Left ventricle myocardium inferior (tissue), 1 donor: ENCODE results near the gene APOA1. TPM values are rescaled to one million over a fixed set of nuclear protein-coding genes. Genes with fewer than 3 reads are reported as not detected.
A peak's percentile ranks its signal among the peaks of the same experiment; 100 is the strongest.
"Not testable (repeated sequence)": the region's sequence is repeated elsewhere in the genome, so short reads cannot be mapped to it uniquely, and the experiment has no call there.

Experiments used
- DNase-seq: peaks from one replicate; pipeline ENCODE4 v3.0.0-alpha.2; 2020
- H3K27ac ChIP-seq: fragments of 200-600 bp; replicated peaks from 2 replicates; pipeline ENCODE4 v1.8.0; 2021
- H3K27me3 ChIP-seq: fragments of 200-600 bp; 2 replicates; pipeline ENCODE4 v1.8.0; 2021; ENCODE audit warnings: low read depth
- H3K36me3 ChIP-seq: fragments of 200-600 bp; 2 replicates; pipeline ENCODE4 v1.8.0; 2021
- H3K4me1 ChIP-seq: fragments of 200-600 bp; 2 replicates; pipeline ENCODE4 v1.8.0; 2021
- H3K4me3 ChIP-seq: fragments of 200-600 bp; 2 replicates; pipeline ENCODE4 v1.8.0; 2021; ENCODE audit warnings: mild to moderate bottlenecking, moderate library complexity
- H3K9me3 ChIP-seq: fragments of 200-600 bp; replicated peaks from 2 replicates; pipeline ENCODE4 v1.8.0; 2021
- intact Hi-C: fragments of 100-400 bp; cut with micrococcal nuclease; formaldehyde crosslinking; loops from one replicate; pipeline ENCODE4 v1.11.0; 2022
- total RNA-seq: library from RNA; stranded (reverse); fragmentation: NEBNext Ultra II Directional; extraction: Animal tissue kit (Norgen Biotek cat#: 25700); gene quantifications from one replicate; pipeline ENCODE4 v1.2.1, GENCODE V29; 2021
- TF ChIP-seq, protein P1 (sequence below): fragments of 200-600 bp; IDR thresholded peaks from 2 replicates; pipeline ENCODE4 v1.8.0; 2021; ENCODE audit warnings: antibody characterized with exemption, mild to moderate bottlenecking, borderline replicate concordance
- donor health status: DM: no; HTN: yes; CAD: no; lungs with severe emphysema.

APOA1 gene
- total RNA-seq, 1 donor from 2014 or later: 62.6 TPM

DNA sequence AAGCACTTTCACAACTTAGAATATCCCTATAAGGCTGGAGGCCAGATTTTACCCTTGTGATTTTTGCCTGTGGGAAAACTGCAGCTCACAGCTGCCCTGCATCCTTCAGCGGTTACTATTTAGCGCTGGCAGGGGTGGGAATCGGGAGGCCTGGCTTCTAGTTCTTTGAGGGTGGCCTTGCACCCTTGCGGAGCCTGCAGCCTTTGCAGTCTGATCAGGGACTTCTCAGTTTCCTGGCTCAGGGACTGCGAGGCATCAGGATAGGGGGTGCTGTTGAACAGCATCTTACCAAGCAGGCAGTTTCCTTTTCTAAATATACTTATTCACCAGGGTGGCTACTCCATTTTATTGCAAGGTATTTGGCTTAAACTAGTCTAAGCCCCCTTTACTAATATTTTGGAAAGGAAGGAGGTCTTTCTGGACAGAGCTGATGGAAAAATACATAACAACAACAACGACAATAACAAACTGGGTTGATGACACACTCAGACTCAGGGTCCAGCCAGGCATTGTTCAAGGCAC is 2.9 kb upstream of the APOA1 start:
- no peak overlapping the region for H3K27ac ChIP-seq
- no peak overlapping the region for H3K4me3 ChIP-seq
- TF ChIP-seq, protein P1, sequence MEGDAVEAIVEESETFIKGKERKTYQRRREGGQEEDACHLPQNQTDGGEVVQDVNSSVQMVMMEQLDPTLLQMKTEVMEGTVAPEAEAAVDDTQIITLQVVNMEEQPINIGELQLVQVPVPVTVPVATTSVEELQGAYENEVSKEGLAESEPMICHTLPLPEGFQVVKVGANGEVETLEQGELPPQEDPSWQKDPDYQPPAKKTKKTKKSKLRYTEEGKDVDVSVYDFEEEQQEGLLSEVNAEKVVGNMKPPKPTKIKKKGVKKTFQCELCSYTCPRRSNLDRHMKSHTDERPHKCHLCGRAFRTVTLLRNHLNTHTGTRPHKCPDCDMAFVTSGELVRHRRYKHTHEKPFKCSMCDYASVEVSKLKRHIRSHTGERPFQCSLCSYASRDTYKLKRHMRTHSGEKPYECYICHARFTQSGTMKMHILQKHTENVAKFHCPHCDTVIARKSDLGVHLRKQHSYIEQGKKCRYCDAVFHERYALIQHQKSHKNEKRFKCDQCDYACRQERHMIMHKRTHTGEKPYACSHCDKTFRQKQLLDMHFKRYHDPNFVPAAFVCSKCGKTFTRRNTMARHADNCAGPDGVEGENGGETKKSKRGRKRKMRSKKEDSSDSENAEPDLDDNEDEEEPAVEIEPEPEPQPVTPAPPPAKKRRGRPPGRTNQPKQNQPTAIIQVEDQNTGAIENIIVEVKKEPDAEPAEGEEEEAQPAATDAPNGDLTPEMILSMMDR: peak; percentile 21
- DNase-seq: no peak
- peaks cover 42% of the 10 kb centered on the region for H3K4me1 ChIP-seq
- intact Hi-C loops: no loop called here
- no peaks in the 10 kb centered on the region for H3K27me3 ChIP-seq
- H3K9me3 ChIP-seq: no peaks in the 10 kb centered on the region
- H3K36me3 ChIP-seq: peaks cover 22% of the 10 kb centered on the region

DNA sequence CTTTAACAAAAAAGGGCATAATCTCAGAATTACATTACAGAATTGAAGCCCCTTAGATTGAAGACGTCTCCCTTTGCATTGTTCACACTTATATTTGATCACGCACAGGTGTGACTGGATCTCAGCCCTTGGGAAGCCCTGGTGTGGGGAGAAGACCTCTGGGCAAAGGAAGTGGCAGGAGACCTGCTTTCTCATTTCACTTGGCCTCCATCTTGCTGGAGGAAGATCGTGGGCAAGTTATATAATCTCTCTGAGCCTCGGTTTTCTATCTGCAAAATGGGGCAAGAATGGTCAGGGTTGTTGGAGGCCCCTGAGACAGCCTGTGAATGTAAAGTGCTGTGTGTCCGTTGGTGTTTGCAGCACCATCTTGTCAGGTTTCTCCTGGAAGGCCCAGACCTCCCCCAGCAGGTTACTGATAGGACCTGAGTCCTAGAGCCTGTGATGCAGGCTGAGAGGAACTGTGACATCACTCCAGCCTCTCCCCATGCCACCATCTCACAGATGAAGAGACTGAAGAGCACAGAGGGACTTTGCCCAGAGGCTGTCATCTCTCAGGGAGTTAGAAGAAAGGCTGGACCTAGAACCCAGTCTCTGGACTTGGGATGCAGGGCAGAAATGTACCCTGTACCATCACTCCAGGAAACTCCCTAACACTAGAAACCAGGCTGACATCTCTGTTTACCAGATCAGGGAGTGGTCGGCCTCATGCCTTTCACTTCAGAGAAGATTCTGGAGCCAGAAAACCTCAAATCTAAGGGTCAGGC is 1.1 kb upstream of the APOA1 start:
- no peak for DNase-seq
- intact Hi-C loops: no loop called here
- Histone ChIP-seq H3K9me3 (no peaks in the 10 kb centered on the region), H3K27me3 (no peaks in the 10 kb centered on the region), H3K4me3 (no peak overlapping the region), H3K36me3 (peaks cover 8% of the 10 kb centered on the region), H3K4me1 (peaks cover 42% of the 10 kb centered on the region), H3K27ac (no peak overlapping the region)
- TF ChIP-seq, protein P1: no peak

DNA sequence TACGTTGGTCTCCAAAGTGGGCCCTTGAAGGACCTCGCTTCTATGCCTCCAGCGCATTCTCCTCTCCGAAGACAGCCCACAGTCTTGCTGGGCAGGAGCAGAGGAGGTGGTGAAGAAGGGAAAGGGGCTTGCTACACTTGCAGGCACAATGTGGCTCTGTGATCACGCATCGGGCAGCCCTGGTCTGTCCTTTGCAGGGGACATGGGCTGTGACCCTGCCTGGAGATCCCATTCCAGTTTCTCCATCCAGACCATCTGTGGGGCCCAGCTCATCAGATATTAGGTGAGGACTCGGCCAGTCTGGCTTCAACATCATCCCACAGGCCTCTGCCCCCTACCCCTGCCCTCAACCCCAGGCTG is 810 bp downstream of the APOA1 start:
- intact Hi-C loops: no loop called here
- H3K9me3 ChIP-seq: no peaks in the 10 kb centered on the region
- peak overlapping the region; percentile 59 for H3K4me3 ChIP-seq
- DNase-seq: no peak
- H3K36me3 ChIP-seq: no peaks in the 10 kb centered on the region
- no peaks in the 10 kb centered on the region for H3K27me3 ChIP-seq
- peaks cover 42% of the 10 kb centered on the region for H3K4me1 ChIP-seq
- H3K27ac ChIP-seq: peak overlapping the region; percentile 84
- TF ChIP-seq, protein P1: no peak

DNA sequence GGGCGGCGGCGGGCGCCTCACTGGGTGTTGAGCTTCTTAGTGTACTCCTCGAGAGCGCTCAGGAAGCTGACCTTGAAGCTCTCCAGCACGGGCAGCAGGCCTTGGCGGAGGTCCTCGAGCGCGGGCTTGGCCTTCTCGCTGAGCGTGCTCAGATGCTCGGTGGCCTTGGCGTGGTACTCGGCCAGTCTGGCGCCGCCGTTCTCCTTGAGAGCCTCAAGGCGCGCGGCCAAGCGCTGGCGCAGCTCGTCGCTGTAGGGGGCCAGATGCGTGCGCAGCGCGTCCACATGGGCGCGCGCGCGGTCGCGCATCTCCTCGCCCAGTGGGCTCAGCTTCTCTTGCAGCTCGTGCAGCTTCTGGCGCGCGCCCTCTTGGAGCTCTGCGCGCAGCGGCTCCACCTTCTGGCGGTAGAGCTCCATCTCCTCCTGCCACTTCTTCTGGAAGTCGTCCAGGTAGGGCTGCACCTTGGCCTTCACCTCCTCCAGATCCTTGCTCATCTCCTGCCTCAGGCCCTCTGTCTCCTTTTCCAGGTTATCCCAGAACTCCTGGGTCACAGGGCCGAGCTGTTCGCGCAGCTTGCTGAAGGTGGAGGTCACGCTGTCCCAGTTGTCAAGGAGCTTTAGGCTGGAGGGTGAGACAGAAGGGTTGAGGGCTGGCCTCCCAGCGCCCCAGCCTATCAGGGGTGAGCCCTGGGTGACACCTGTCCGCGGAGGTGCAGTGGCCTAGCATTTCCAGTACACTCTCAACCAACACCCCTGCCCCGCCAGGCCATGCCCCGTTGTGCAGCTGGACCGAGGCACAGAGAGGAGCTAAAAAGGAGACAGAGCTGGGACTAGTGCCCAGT is 1.4 kb downstream of the APOA1 start:
- intact Hi-C loops: no loop called here
- Histone ChIP-seq H3K4me1 (peaks cover 42% of the 10 kb centered on the region), H3K27me3 (no peaks in the 10 kb centered on the region), H3K9me3 (no peaks in the 10 kb centered on the region), H3K36me3 (no peaks in the 10 kb centered on the region), H3K27ac (peak overlapping the region; percentile 84), H3K4me3 (peak overlapping the region; percentile 59)
- peak; percentile 88 for DNase-seq
- TF ChIP-seq, protein P1: peak; percentile 65

DNA sequence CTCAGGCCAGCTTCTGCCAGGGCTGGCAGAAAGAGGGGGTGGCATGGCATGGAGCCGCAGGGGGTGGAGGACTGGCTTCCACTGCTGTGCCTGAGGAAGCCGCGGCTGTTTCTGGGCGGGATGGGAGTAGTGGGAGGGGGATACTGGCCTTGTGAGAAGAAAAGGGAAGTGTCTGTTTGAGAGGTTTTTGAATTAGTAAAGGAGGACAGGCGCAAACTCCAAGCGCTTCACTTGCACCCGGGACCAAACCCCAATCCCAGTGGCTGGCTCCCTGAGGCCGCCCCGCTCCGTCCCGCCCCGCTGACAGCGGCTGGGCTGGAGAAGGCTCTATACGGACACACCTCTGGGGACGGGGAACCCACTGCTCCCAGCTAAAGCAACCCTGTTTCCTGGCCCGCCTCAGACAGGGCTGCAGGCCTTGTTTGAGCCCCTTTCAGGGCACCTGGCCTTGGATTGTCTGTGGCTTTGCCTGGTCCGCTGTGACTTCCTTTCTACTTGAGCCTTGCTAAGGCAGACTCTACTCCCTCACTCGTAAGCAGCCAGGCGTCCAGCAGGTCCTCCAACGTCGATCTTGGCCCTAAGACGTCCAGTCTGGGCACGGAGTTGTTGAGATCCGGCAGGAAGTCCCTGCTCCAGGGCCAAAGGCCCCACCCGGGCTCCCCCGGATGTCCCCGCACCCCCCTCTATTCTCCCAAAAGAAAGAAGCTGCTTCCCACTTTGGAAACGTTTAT is 2.2 kb downstream of the APOA1 start:
- intact Hi-C loops: no loop called here
- H3K4me3 ChIP-seq: peak overlapping the region; percentile 59
- TF ChIP-seq, protein P1: no peak
- H3K4me1 ChIP-seq: peaks cover 39% of the 10 kb centered on the region
- peak overlapping the region; percentile 84 for H3K27ac ChIP-seq
- no peaks in the 10 kb centered on the region for H3K36me3 ChIP-seq
- no peaks in the 10 kb centered on the region for H3K27me3 ChIP-seq
- no peak for DNase-seq
- no peaks in the 10 kb centered on the region for H3K9me3 ChIP-seq

DNA sequence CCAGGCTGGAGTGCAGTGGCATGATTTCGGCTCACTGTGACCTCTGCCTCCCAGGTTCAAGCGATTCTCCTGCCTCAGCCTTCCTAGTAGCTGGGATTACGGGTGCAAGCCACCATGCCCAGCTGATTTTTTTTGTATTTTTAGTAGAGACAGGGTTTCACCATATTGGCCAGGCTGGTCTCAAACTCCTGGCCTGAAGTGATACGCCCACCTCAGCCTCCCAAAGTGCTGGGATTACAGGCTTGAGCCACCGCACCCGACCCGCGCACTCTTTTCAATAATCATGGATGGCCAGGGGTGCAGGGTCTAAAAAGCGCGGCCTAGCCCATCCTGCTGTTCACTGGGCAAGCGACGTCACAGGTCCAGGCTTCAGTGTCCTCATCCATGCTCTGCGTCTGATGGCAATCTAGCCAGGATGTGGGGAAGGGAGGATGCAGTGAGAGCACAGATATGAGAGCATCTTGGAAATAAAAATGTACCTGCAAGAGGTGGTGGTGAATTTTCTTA is 2.8 kb downstream of the APOA1 start:
- DNase-seq, intact Hi-C loops, H3K36me3 ChIP-seq, H3K9me3 ChIP-seq, H3K27me3 ChIP-seq: not testable (repeated sequence)
- peaks cover 38% of the 10 kb centered on the region for H3K4me1 ChIP-seq
- H3K27ac ChIP-seq: peak overlapping the region; percentile 84
- H3K4me3 ChIP-seq: peak overlapping the region; percentile 59
